PC-3 (cell line): Measurements from ENCODE around the gene DEPP1.

Experiments used
- EZH2 ChIP-seq: fragments of 300-600 bp; sonication (generic); IDR thresholded peaks from one replicate; pipeline ENCODE4 v1.6.1; 2017; ENCODE audit warnings: antibody characterized with exemption, mild to moderate bottlenecking, low read length; ENCODE audit not compliant: unreplicated experiment
- EZH2phosphoT487 ChIP-seq: fragments of 300-600 bp; sonication (generic); IDR thresholded peaks from 2 replicates; pipeline ENCODE4 v1.6.1; 2018; ENCODE audit warnings: mild to moderate bottlenecking, antibody characterized with exemption, low read length, borderline replicate concordance
- TF ChIP-seq, protein P1 (sequence below): fragments of 300-600 bp; sonication (generic); conservative IDR thresholded peaks from 2 replicates; pipeline ENCODE4 v1.5.1; 2017; ENCODE audit warnings: antibody characterized with exemption, low read depth, mild to moderate bottlenecking, low read length

- TF ChIP-seq, protein P1, sequence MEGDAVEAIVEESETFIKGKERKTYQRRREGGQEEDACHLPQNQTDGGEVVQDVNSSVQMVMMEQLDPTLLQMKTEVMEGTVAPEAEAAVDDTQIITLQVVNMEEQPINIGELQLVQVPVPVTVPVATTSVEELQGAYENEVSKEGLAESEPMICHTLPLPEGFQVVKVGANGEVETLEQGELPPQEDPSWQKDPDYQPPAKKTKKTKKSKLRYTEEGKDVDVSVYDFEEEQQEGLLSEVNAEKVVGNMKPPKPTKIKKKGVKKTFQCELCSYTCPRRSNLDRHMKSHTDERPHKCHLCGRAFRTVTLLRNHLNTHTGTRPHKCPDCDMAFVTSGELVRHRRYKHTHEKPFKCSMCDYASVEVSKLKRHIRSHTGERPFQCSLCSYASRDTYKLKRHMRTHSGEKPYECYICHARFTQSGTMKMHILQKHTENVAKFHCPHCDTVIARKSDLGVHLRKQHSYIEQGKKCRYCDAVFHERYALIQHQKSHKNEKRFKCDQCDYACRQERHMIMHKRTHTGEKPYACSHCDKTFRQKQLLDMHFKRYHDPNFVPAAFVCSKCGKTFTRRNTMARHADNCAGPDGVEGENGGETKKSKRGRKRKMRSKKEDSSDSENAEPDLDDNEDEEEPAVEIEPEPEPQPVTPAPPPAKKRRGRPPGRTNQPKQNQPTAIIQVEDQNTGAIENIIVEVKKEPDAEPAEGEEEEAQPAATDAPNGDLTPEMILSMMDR = no peak
- no peak for TF ChIP-seq EZH2phosphoT487
- TF ChIP-seq EZH2 = no peak
These were observed 46.7 kb downstream of the DEPP1 start for GRCh38 chr10:44931621-44932516.
